Kasumi-1 (cell line): ENCODE results near the gene VPS26A.
"Not testable (repeated sequence)": the region's sequence is repeated elsewhere in the genome, so short reads cannot be mapped to it uniquely, and the experiment has no call there.

ENCODE experiments used
- DNase-seq, 2 experiments: peaks; one replicate each; lab custom pipeline; 2025; lab: John Stamatoyannopoulos, UW

Gene VPS26A

DNA sequence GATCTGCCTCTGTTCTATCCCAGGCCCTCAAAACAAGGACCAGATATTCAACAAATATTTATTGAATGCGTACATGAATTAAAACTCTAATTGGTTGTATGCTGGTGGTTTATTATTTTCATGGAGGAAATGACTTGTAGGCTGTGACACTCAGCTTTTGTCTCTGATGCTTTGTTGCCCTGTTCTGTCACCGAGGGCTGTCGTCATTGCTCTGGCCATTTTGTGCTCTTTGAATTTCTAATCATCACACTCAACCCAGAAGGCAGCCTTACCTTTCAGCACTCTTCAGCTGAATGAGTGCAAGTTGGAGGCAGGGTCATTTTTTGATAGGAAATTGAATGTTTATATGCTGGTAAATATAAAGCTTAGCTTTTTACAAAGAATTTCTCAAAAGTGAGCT lies 21.5 kb upstream of the VPS26A start:
- DNase-seq, result no peak

- DNase-seq, result no peak
Observed at GRCh38 chr10:69103784-69104183, 20.2 kb upstream of the VPS26A start.

- DNase-seq, result no peak
Observed at GRCh38 chr10:69104994-69105790, 18.8 kb upstream of the VPS26A start.

DNA sequence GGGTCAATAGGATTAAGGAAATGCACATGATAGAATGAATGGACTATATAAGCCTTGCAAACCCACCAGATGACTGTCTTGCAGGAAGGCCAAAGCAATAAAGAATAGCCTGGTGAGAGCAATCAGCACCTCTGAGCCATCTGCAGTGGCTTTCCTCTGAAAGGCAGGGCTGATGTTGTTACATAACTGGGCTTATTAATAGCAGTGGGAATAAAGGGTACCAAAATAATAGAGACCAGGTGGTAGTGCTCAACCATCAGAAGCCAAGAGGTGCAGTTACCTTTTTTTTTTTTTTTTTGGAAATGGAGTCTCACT lies 16.8 kb upstream of the VPS26A start:
- no peak for DNase-seq

GRCh38 chr10:69107699-69108098 lies 16.3 kb upstream of the VPS26A start:
- no peak for DNase-seq

- DNase-seq, result no peak
Observed at GRCh38 chr10:69119896-69120295, 4.1 kb upstream of the VPS26A start.

- DNase-seq, result peak; percentile 93 to 96
Observed at GRCh38 chr10:69123306-69123746, 652 bp upstream of the VPS26A start.

DNA sequence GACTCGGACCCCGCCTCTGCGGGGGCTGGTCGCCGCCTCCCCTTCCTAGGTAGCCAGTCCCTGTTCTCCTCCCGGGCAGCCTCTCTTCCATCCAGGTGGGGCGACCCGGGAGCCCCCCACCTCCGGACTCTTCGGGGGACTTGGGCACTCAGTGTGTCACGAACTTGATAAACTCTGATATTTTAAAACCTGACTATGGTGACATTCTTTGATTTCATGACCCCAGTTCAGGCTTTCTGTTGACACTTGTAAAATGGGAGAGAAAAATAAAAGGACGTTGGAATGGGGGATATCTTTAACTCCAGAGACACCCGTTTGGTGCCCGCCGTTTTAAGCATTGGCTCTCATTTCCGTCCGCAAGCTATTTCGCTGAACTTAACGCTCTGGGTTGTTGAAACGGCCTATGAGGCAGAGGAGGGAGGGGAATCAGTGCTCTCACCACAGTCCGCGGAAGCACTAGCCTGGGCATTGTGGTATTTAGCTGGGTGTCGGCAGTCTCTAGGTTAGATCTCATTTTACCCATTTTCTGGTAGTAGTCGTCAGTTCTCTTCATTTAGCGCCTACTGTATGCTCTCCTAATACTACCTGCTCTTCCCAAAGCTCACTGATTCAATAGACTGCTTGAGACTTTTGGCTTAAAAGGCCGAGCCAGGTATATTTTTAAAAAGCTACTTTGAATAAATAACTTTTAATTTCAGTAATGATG lies 738 bp downstream of the VPS26A start:
- DNase-seq, result peak; percentile 67 to 73

GRCh38 chr10:69125554-69125953 lies 1.6 kb downstream of the VPS26A start:
- no peak for DNase-seq

DNA sequence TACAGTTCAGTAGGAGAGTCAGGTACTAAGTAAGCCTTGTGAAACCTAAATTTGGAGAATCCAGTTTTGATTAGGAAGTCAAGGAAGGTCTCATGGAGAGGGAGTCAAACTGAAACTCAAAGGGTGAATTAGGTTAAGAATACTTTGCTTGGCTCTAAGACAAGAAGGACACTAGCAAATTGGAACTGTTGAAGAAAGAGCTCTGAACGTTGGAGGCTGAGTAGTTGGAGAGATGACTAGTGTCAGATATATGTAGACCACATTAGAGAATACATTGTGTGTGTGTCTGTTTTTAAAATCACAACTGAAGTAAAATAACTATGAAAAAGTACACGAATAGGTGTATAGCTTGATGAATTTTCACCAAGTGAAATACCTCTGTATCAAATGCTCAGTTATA lies 6.3 kb downstream of the VPS26A start:
- no peak for DNase-seq

- DNase-seq, result no peak
Observed at GRCh38 chr10:69139961-69140360, 16.0 kb downstream of the VPS26A start.

- peak; percentile 29 to 36 for DNase-seq
Observed at GRCh38 chr10:69141304-69141703, 17.3 kb downstream of the VPS26A start.

GRCh38 chr10:69142074-69142473 lies 18.1 kb downstream of the VPS26A start:
- DNase-seq, result not testable (repeated sequence)

DNA sequence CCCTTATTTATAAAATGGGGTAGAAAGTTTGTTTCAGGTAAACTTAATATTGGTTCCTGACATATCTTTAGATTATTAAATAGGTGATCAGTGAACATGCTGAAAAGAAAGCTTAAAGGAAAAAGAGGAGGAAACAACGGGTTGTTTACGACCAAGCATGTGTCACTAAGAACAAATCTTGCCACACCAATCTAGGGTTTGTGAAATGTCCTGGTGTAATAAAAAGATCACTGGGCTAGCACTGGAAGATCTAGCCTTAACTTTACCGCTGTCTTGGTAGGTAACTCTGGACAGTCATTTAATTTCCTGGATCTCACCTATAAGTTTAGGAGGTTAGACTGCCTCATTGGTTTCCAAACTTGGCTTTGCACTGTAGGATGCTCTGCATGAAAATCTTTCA lies 19.0 kb downstream of the VPS26A start:
- DNase-seq, result no peak

DNA sequence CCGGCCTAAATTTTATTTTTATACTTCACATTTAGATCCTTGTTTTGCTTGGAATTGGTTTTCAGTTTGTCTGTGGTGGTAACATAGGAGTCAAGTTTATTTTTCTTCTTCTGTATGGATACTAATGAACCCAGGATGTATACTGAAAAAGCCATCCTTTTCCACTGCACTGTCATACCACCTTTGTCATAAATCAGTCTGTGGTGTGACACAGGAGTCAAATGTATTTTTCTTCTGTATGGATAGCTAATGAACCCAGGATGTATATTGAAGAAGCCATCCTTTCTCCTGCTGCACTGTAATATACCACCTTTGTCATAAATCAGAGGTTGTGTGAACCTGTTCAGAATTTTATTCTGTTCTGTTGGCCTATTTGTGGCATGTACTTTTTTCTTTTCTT lies 21.4 kb downstream of the VPS26A start:
- no peak for DNase-seq

GRCh38 chr10:69145864-69146263 lies 21.9 kb downstream of the VPS26A start:
- DNase-seq, result no peak

DNA sequence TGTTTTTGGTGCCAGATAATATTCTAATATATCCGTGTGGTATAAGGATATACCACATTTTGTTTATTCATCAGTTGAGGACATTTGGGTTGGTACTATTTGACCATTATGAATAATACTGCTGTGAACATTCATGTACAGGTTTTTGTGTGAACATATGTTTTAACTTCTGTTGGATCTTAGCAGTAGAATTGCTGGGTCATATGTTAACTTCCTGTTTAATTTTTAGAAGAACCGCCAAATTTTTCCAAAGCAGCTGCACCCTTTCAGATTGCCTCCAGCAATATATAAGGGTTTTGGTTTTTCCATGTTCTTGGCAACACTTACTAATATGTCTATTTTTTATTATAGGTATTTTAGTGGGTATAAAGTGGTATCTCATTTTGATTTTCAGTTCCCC lies 22.8 kb downstream of the VPS26A start:
- peak; percentile 31 to 42 for DNase-seq

DNA sequence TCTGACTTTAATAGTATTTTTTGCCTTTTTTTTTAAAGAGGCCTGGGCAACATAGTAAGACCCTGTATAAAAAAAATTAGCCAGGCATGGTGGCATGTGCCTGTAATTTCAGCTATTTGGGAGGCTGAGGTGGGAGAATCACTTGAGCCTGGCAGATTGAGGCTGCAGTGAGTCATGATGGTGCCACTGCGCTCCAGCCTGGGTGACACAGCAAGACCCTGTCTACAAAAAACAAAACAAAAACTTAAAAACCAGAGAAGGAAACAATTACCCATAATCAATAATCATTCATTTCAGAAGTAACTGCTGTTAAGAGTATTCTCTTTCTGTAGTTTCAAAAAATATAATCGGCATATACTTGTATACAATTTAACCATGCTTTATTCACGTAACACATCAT lies 28.0 kb downstream of the VPS26A start:
- DNase-seq, result no peak

- DNase-seq, result no peak
Observed at GRCh38 chr10:69153227-69153626, 29.2 kb downstream of the VPS26A start.

- DNase-seq, result no peak
Observed at GRCh38 chr10:69160809-69161241, 36.8 kb downstream of the VPS26A start.

DNA sequence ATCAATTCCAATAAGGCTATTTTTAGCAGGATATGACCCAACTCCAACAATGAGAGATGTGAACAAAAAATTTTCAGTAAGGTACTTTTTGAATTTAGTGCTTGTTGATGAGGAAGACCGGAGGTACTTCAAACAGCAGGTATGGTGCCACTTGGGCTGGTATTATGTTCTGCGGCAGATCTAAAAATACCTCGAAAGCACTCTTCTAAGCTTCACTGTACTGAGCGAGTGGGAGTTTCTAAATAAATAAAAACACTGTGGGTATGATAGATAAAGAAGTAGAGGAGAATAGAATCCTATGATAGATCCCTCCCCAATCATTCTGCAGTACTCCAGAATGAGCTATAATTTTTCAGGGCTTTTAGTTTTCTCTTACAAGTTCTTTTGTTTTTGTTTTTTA lies 44.5 kb downstream of the VPS26A start:
- no peak for DNase-seq

GRCh38 chr10:69172241-69172982 lies 48.4 kb downstream of the VPS26A start:
- no peak for DNase-seq

GRCh38 chr10:69175326-69175725 lies 51.3 kb downstream of the VPS26A start:
- not testable (repeated sequence) for DNase-seq
